Cardiac septum (tissue), 1 donor: Measurements from ENCODE around the gene TSPOAP1. TPM values are rescaled to one million over a fixed set of nuclear protein-coding genes. Genes with fewer than 3 reads are reported as not detected.
A peak's percentile ranks its signal among the peaks of the same experiment; 100 is the strongest.

ENCODE experiments used
- DNase-seq: peaks from one replicate; pipeline ENCODE4 v3.0.0-alpha.2; 2020; ENCODE audit warnings: low spot score
- intact Hi-C: fragments of 100-400 bp; cut with DNase I; formaldehyde crosslinking; loops from one replicate; pipeline ENCODE4 v1.14.0; 2022
- total RNA-seq: library from RNA; stranded (reverse); fragmentation: NEBNext Ultra II Directional; extraction: Animal tissue kit (Norgen Biotek cat#: 25700); gene quantifications from one replicate; pipeline ENCODE4 v1.2.1, GENCODE V29; 2021
- donor health status: DM: no; HTN: no; CAD: no.

Gene TSPOAP1
- total RNA-seq, 1 donor from 2014 or later: 10.7 TPM

- intact Hi-C loops: no loop called here
- peak; percentile 91 for DNase-seq
These were observed 3.5 kb upstream of the TSPOAP1 start for GRCh38 chr17:58331815-58332777.

GRCh38 chr17:58330997-58331814 is 2.6 kb upstream of the TSPOAP1 start:
- intact Hi-C loops: no loop called here
- DNase-seq: peak; percentile 86

GRCh38 chr17:58330538-58330996 is 2.0 kb upstream of the TSPOAP1 start:
- intact Hi-C loops: no loop called here
- no peak for DNase-seq

GRCh38 chr17:58329810-58330537 is 1.4 kb upstream of the TSPOAP1 start:
- no peak for DNase-seq

GRCh38 chr17:58329035-58329809 is 627 bp upstream of the TSPOAP1 start:
- intact Hi-C loops: no loop called here
- no peak for DNase-seq

More at GRCh38 chr17:58329810-58330537, 1.4 kb upstream of the TSPOAP1 start:
- intact Hi-C loops: no loop called here

GRCh38 chr17:58327363-58328194 is 1.0 kb downstream of the TSPOAP1 start:
- intact Hi-C loops: no loop called here
- no peak for DNase-seq

- intact Hi-C loops: no loop called here
- DNase-seq: no peak
These were observed 1.8 kb downstream of the TSPOAP1 start for GRCh38 chr17:58326609-58327362.

GRCh38 chr17:58325976-58326468 is 2.6 kb downstream of the TSPOAP1 start:
- intact Hi-C loops: no loop called here
- no peak for DNase-seq

GRCh38 chr17:58325289-58325726 is 3.3 kb downstream of the TSPOAP1 start:
- intact Hi-C loops: no loop called here
- no peak for DNase-seq

GRCh38 chr17:58324409-58325288 is 3.9 kb downstream of the TSPOAP1 start:
- no peak for DNase-seq
- intact Hi-C loops: no loop called here

- intact Hi-C loops: no loop called here
- DNase-seq: no peak
These were observed 4.6 kb downstream of the TSPOAP1 start for GRCh38 chr17:58324056-58324408.

- DNase-seq: no peak
- intact Hi-C loops: no loop called here
These were observed 5.1 kb downstream of the TSPOAP1 start for GRCh38 chr17:58323366-58324055.

GRCh38 chr17:58322581-58323185 is 5.9 kb downstream of the TSPOAP1 start:
- intact Hi-C loops: no loop called here
- DNase-seq: no peak

- intact Hi-C loops: no loop called here
- no peak for DNase-seq
These were observed 6.7 kb downstream of the TSPOAP1 start for GRCh38 chr17:58321571-58322525.
